ENCODE data around the gene STK31. TPM values are rescaled to one million over a fixed set of nuclear protein-coding genes. Genes with fewer than 3 reads are reported as not detected.

STK31 gene
- polyA plus RNA-seq, 1 donor (not counting 4 experiments of a cell fraction or from before 2014, with no cell fraction given), result 0.01 TPM

DNA sequence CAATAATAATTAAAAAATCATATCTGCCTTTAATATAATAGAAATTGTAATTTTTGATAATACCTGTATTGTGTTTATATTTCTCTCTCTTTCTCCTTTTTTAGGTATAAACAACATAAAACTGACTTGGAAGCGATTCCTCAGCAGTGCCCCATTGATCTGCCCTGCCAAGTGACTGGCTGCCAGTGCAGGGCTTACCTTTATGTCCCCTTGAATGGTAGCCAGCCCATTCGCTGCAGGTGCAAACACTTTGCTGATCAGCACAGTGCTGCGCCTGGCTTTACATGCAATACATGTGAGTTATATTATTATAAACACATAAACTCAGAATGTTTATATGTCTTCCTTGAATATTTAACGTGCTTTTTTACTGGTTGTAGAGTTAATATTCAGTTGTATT lies 20.9 kb upstream of the STK31 start:
- no peak overlapping the region for H2AFZ ChIP-seq (ENCODE audit: control insufficient read depth, low read length)
- FAIRE-seq, result no peak
- no peak overlapping the region for H3K9ac ChIP-seq (ENCODE audit: control insufficient read depth, extremely low read depth, insufficient read depth, low read length)
- H3K27ac ChIP-seq (ENCODE audit: control insufficient read depth, insufficient read depth, low read length), result no peak overlapping the region
- H3K9me3 ChIP-seq (ENCODE audit: control insufficient read depth, low read depth, low read length), result no peaks in the 10 kb centered on the region
- H3K9me1 ChIP-seq (ENCODE audit: control insufficient read depth, extremely low read depth, insufficient read depth, low read length), result no peaks in the 10 kb centered on the region
- no peaks in the 10 kb centered on the region for H3K79me2 ChIP-seq (ENCODE audit: control insufficient read depth, insufficient read depth, low read length)
- no peak overlapping the region for H3K4me2 ChIP-seq (ENCODE audit: control insufficient read depth, extremely low read depth, insufficient read depth, low read depth, low read length)
- H3K36me3 ChIP-seq (ENCODE audit: control insufficient read depth in 2 of 2, extremely low read depth in 1 of 2, insufficient read depth in 2 of 2, low read length in 2 of 2), result no peaks in the 10 kb centered on the region
- H3K4me3 ChIP-seq (ENCODE audit: control insufficient read depth in 2 of 3, extremely low read depth in 1 of 3, insufficient read depth in 2 of 3, low read depth in 1 of 3, low read length in 3 of 3), result no peak overlapping the region
- H3K27me3 ChIP-seq (ENCODE audit: control insufficient read depth, extremely low read depth, insufficient read depth, low read length), result no peaks in the 10 kb centered on the region
- H3K4me1 ChIP-seq (ENCODE audit: control insufficient read depth, extremely low read depth, insufficient read depth, low read length), result no peaks in the 10 kb centered on the region
- TF ChIP-seq CTCF (optimal IDR thresholded peaks at IDR 0.05 in 1 of 3, IDR thresholded peaks at IDR 0.05 in 1 of 3, conservative IDR thresholded peaks at IDR 0.05 in 1 of 3; ENCODE audit: extremely low read depth in 1 of 3, insufficient read depth in 2 of 3, low read length in 3 of 3) (no peak), EZH2 (IDR thresholded peaks at IDR 0.05; ENCODE audit: low read length) (no peak)
- no peak for DNase-seq (ENCODE audit: low read depth, low spot score)
- dilution Hi-C loops (cut with MboI; ENCODE audit: extremely low pct_ligation_motif_present, low sequenced_read_pairs), result no loop called here
- H4K20me1 ChIP-seq (ENCODE audit: control insufficient read depth, extremely low read depth, insufficient read depth, low read length), result no peaks in the 10 kb centered on the region

GRCh38 chr7:23691320-23691719 lies 18.7 kb upstream of the STK31 start:
- Histone ChIP-seq H3K27me3 (ENCODE audit: control insufficient read depth, extremely low read depth, insufficient read depth, low read length) (no peaks in the 10 kb centered on the region), H2AFZ (ENCODE audit: control insufficient read depth, low read length) (no peak overlapping the region), H3K4me3 (ENCODE audit: control insufficient read depth in 2 of 3, extremely low read depth in 1 of 3, insufficient read depth in 2 of 3, low read depth in 1 of 3, low read length in 3 of 3) (no peak overlapping the region), H3K27ac (ENCODE audit: control insufficient read depth, insufficient read depth, low read length) (no peak overlapping the region), H4K20me1 (ENCODE audit: control insufficient read depth, extremely low read depth, insufficient read depth, low read length) (no peaks in the 10 kb centered on the region), H3K4me1 (ENCODE audit: control insufficient read depth, extremely low read depth, insufficient read depth, low read length) (no peaks in the 10 kb centered on the region), H3K9ac (ENCODE audit: control insufficient read depth, extremely low read depth, insufficient read depth, low read length) (no peak overlapping the region), H3K9me1 (ENCODE audit: control insufficient read depth, extremely low read depth, insufficient read depth, low read length) (no peaks in the 10 kb centered on the region), H3K4me2 (ENCODE audit: control insufficient read depth, extremely low read depth, insufficient read depth, low read depth, low read length) (no peak overlapping the region), H3K79me2 (ENCODE audit: control insufficient read depth, insufficient read depth, low read length) (no peaks in the 10 kb centered on the region), H3K9me3 (ENCODE audit: control insufficient read depth, low read depth, low read length) (no peaks in the 10 kb centered on the region), H3K36me3 (ENCODE audit: control insufficient read depth in 2 of 2, extremely low read depth in 1 of 2, insufficient read depth in 2 of 2, low read length in 2 of 2) (no peaks in the 10 kb centered on the region)
- dilution Hi-C loops (cut with MboI; ENCODE audit: extremely low pct_ligation_motif_present, low sequenced_read_pairs), result no loop called here
- no peak for TF ChIP-seq CTCF (optimal IDR thresholded peaks at IDR 0.05 in 1 of 3, IDR thresholded peaks at IDR 0.05 in 1 of 3, conservative IDR thresholded peaks at IDR 0.05 in 1 of 3; ENCODE audit: extremely low read depth in 1 of 3, insufficient read depth in 2 of 3, low read length in 3 of 3)
- TF ChIP-seq EZH2 (IDR thresholded peaks at IDR 0.05; ENCODE audit: low read length), result no peak
- DNase-seq (ENCODE audit: low read depth, low spot score) (no peak), FAIRE-seq (no peak)
